SIG-M5 (cell line): Measurements from ENCODE around the gene MAP2K1.
"Not testable (repeated sequence)": the region's sequence is repeated elsewhere in the genome, so short reads cannot be mapped to it uniquely, and the experiment has no call there.

Source experiments
- DNase-seq: peaks from one replicate; lab custom pipeline; 2025; lab: John Stamatoyannopoulos, UW

MAP2K1 gene

DNA sequence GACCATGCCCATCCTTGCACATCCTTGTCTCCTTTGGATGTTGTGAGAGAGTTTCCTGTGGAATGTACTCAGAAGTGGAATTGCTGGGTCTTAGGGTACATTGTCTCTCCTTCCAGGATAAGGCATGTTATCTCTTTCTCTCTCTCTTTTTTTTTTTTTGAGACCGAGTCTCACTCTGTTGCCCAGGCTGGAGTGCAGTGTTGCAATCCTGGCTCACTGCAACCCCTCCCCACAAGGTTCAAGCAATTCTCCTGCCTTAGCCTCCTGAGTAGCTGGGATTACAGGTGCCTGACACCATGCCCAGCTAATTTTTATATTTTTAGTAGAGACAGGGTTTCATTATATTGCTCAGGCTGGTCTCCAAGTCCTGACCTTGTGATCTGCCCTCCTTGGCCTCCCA is 6.3 kb downstream of the MAP2K1 start:
- not testable (repeated sequence) for DNase-seq

- DNase-seq: no peak
These were observed 7.8 kb downstream of the MAP2K1 start for GRCh38 chr15:66394472-66394871.

- DNase-seq: no peak
These were observed 8.2 kb downstream of the MAP2K1 start for GRCh38 chr15:66394915-66395314.

DNA sequence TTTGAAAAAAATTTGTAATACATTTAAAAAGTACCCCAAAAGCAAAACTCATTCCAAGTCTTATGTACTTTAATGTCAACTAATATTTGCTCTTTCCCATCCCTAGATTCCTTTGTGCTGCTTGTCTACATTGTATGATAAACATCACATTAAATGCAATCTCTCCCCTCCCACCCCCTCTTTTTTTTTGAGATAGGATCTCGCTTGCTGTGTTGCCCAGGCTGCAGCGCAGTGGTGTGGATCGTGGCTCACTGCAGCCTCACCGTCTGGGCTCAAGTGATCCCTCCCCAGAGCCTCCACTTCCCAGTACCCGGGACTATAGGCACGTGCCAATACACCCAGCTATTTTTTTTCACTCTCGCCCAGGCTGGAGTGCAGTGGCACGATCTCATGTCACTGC is 12.6 kb downstream of the MAP2K1 start:
- no peak for DNase-seq

- DNase-seq: no peak
These were observed 13.7 kb downstream of the MAP2K1 start for GRCh38 chr15:66400351-66400774.

GRCh38 chr15:66401130-66402021 is 14.7 kb downstream of the MAP2K1 start:
- DNase-seq: no peak

DNA sequence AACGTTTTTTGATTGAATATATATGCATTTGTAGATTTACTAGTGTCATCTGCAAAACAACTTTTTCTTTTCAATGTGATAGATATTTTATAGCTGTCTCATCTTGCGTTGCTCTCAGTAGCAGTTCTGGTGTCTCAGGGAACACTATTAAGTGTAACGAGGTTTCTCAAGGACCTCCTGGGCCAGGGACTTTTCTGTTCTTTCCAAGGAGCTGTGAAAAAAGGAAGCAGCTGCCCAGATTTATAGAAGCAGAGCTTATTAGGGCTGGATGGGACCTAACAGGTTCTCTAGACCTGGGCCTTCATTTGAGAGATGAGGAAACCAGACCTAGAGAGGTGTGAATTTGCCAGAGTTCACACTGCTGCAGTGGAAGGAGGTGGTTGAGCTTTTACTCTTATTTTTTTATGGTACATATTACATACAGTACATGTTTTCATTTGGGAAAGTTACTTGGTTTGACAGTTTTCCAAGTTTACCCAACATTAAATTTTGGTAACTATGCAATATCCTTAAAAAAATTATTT is 16.1 kb downstream of the MAP2K1 start:
- no peak for DNase-seq

DNA sequence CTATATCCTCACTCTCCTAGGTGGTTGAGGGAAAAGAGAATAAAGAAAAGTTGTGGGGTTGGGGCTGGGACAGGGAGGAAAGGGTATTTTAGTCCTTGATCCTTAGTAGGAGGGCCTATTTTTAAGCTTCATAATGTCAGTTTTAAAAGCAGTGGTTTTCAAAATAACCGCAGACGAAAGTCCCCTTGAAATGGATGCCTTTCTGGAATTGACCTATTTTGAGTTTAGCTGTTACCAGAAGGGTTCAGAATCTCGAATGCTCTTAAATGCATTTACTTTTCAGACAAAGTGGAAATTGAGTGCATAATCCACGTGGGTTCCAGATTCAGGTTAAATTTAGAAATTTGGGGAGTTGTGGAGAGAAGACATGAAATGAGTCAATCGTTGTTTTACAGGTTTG is 16.6 kb downstream of the MAP2K1 start:
- no peak for DNase-seq

DNA sequence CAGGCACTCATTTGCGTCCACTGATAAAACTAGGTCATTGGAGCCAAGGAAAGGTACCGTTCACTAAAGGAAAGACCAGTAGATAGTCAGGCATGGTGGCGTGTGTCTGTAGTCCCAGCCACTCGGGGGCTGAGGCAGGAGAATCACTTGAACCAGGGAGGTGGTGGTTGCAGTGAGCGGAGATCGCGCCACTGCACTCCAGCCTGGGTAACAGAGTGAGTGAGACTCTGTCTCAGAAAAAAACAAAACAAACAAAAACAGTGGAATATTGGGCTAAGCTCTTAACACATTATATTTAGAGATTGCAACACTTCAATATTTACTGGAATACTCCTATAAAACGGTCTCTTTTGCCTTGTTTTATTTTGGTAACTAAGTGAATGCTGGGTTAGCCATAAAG is 17.4 kb downstream of the MAP2K1 start:
- DNase-seq: no peak

DNA sequence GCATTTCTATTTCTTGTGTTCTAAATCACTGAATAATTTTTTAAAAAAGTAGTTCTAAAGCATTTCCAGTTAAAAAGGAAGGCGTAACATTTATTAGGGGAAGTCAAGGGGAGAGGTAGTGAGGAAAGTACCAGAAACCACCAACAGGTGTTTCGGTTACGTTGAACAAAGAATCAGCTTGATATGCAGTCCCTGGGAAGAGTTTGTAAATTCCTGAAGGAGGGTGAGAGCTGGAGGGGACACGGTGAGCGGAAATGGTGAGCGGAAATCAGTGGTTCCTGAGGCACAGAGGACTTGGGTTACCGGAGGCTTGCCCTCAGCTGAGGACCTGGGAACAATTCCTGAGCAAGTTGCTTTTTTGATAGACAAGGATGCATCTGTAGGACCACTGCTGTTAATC is 17.8 kb downstream of the MAP2K1 start:
- no peak for DNase-seq

DNA sequence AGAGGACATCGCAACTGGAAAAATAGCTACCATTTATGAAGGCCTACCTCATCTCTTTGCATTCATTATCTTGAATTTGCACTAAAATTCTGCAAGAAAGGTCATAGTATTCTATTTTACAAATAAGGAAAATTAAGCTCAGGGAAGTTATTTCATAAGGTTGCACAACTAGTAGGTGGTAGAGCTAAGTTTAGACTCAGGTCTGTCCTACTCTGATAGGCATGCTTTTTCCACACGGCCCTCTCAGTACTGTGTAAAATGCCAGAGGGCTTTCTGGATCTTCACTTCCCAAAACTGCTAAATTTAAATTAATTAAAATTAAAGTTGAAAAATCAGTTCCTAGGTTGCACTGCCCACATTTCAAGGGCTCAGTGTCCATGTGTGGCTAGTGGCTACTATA is 18.3 kb downstream of the MAP2K1 start:
- DNase-seq: no peak

DNA sequence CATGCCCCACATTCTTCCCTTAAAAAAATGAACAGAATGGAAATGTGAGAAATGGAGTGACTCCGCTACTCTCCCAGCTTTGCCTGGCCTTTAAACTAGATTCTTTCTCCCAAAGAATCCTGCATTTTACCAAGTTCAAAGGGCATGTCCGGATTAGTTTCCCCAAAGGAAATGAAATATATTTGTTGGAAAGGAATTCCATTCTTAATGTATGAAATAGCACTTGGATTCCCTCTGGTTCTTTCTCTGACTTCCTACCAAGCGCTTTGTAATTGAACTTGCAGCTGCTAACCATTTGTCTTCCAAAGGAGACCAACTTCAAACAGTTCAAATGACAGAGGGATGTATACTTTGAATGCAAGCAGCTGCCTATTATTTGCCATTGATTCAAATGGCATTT is 18.9 kb downstream of the MAP2K1 start:
- no peak for DNase-seq

DNA sequence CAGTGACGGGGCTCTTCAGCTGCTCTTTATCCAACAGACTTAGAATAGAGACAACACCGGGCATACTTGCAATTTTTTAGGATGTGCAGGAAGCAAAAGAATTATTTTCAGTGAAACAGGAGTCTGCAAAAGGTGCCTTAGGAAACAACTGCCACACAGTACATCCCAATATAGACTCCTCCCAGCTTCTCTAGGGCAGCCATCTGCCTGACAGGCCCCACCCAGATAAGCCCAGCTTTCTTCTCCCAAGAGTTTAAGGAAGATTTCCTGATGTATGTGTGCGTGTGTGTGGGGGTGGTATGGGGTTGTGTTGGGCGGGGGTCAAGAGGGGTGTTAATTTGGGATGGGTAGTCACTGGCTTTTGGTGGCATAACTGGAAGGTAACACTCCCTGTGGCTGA is 21.5 kb downstream of the MAP2K1 start:
- DNase-seq: no peak

DNA sequence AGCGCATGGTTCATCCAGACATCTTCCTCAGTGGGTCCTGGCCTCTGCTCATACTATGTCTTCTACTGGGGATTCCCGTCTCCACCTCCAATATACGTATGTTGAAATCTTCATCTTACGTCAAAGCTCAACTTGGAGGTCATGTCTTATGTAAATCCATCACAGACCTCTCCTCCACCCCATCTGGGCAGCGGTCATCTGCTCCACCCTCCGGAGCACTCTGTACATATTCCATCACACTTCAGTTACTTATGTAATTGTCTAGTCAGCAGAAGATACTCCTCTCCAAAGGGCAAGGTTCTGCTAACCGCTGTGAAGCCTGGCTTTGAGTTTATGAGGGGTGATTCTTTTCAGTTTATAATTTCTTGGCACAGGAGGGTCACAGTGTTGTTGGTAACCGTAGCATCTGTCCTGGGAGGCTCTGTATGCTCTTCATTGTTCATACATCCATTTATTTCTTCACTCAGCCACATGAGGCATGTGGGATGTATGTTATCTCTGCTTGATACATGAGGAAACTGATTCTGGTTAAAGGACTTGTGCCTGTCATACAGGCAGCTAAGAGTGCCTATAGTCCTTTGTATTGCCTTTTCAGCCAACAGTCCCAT is 22.1 kb downstream of the MAP2K1 start:
- no peak for DNase-seq

DNA sequence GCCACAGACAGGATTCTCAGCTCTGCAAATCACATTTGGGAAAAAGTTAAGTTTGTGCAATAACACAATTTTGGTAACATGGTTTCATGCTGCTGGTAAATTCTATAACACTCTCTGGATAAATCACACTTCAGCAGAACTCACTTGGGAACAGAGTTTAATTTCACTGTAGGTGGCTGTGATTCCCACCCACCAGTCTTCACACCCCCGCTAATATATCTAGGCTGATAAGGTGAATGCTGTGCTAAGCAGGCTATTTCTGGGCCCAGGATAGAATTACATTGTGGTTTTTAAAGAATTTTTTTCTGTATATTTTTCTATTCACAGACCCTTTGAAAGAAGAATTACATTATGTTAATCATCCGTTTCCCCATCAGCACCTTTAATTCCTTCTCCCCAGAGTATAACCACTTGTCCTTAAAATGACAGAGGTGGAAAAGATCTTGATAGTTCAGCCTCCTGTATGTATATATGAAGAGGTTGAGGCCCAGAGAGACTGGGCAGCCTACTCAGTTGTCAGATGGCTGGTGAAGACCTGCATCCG is 22.9 kb downstream of the MAP2K1 start:
- DNase-seq: no peak

- DNase-seq: no peak
These were observed 24.5 kb downstream of the MAP2K1 start for GRCh38 chr15:66411190-66411589.

- no peak for DNase-seq
These were observed 25.5 kb downstream of the MAP2K1 start for GRCh38 chr15:66412220-66412619.

DNA sequence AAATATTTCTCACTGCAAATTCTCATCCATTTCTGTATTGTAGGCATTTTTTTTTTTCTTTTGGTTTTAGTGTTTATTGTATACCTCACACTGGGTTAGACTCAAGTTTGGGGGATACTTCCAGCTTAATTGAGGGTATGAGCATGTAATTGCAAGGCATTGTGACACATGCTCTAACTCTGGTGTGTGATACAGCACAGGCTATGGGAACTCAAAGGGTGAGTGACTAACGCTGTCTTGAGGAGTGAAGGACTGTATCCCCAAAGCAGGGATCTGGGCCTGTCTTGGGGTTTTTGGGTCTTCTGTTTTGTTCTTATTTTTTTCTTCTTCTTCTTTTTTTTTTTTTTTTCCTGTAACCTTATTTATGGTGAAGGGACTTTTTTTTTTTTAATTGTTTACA is 26.9 kb downstream of the MAP2K1 start:
- DNase-seq: no peak

- no peak for DNase-seq
These were observed 28.6 kb downstream of the MAP2K1 start for GRCh38 chr15:66415360-66415759.

DNA sequence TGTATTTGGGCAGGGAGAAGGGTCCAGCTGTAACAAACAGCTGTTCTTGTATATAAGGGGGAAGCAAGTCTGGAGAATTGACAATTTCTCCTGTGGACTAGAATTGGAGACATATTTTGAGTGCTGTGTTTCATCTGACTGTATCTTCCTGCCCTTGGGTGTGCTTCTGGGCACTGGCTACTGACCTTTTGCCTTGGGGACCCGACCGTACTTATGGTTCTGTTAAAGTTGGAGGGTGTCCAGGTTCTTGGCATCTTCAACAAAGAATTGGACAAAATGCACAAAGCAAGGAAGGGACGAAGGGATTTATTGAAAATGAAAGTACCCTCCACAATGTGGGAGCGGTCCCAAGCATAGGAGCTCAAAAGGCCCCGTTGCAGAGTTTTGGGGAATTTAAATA is 31.0 kb downstream of the MAP2K1 start:
- no peak for DNase-seq

GRCh38 chr15:66419471-66419870 is 32.8 kb downstream of the MAP2K1 start:
- DNase-seq: no peak

DNA sequence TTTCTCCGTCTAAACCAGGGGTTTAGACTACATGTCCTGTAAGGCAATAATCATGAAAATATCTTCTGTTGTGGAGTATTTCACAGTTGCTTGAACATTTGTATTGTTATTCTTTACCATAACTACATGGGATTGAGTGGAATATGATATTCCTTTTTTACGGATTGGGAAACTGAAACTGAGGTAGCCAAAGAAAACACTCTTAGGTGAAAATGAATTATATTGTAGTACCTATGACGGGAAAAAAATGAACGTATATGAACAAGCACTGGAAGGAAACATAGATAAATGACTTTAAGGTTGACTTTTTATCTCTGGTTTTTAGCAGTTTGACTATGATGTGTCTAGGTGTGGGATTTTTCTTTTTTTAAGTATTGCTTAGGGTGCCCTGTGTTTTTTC is 35.6 kb downstream of the MAP2K1 start:
- DNase-seq: no peak

- no peak for DNase-seq
These were observed 36.4 kb downstream of the MAP2K1 start for GRCh38 chr15:66423149-66423548.
